Stimulated activated CD8-positive, alpha-beta memory T cell treated with anti-CD3 and anti-CD28 coated beads, Interleukin-15, amount 100 ng/mL, for 24 hours (primary cell): ENCODE results near the gene B4GALT2.

Source experiments
- DNase-seq: peaks from one replicate; pipeline ENCODE4 v3.0.0-alpha.2; 2020; ENCODE audit warnings: low read depth

B4GALT2 gene

GRCh38 chr1:44002606-44003157 lies 23.7 kb downstream of the B4GALT2 start:
- DNase-seq = no peak

GRCh38 chr1:44008259-44008658 lies 29.2 kb downstream of the B4GALT2 start:
- no peak for DNase-seq

GRCh38 chr1:44010935-44011471 lies 32.0 kb downstream of the B4GALT2 start:
- no peak for DNase-seq

GRCh38 chr1:44012404-44012803 lies 33.4 kb downstream of the B4GALT2 start:
- no peak for DNase-seq

- DNase-seq = no peak
Observed at GRCh38 chr1:44012941-44013609, 34.1 kb downstream of the B4GALT2 start.

- DNase-seq = no peak
Observed at GRCh38 chr1:44013949-44014348, 34.9 kb downstream of the B4GALT2 start.

GRCh38 chr1:44014365-44015104 lies 35.5 kb downstream of the B4GALT2 start:
- DNase-seq = no peak

- DNase-seq = no peak
Observed at GRCh38 chr1:44015206-44015605, 36.2 kb downstream of the B4GALT2 start.

GRCh38 chr1:44016041-44016889 lies 37.3 kb downstream of the B4GALT2 start:
- no peak for DNase-seq

- no peak for DNase-seq
Observed at GRCh38 chr1:44016890-44017400, 37.9 kb downstream of the B4GALT2 start.

- DNase-seq = no peak
Observed at GRCh38 chr1:44019466-44019948, 40.5 kb downstream of the B4GALT2 start.

- DNase-seq = no peak
Observed at GRCh38 chr1:44020464-44020863, 41.5 kb downstream of the B4GALT2 start.

- no peak for DNase-seq
Observed at GRCh38 chr1:44021156-44021555, 42.1 kb downstream of the B4GALT2 start.

GRCh38 chr1:44021581-44022321 lies 42.7 kb downstream of the B4GALT2 start:
- DNase-seq = no peak

GRCh38 chr1:44024031-44024902 lies 45.3 kb downstream of the B4GALT2 start:
- DNase-seq = no peak

GRCh38 chr1:44024903-44025525 lies 46.0 kb downstream of the B4GALT2 start:
- DNase-seq = no peak

GRCh38 chr1:44025816-44026215 lies 46.8 kb downstream of the B4GALT2 start:
- no peak for DNase-seq

GRCh38 chr1:44027320-44027719 lies 48.3 kb downstream of the B4GALT2 start:
- DNase-seq = no peak

GRCh38 chr1:44029260-44029910 lies 50.4 kb downstream of the B4GALT2 start:
- DNase-seq = no peak
